ENCODE data around the gene STAT2. TPM values are rescaled to one million over a fixed set of nuclear protein-coding genes. Genes with fewer than 3 reads are reported as not detected.
A peak's percentile ranks its signal among the peaks of the same experiment; 100 is the strongest.

Gene STAT2
- total and polyA plus RNA-seq, 2 of the 13 experiments (the other 11 are each of a cell fraction or from before 2014, with no cell fraction given) = 43.5 to 84.6 TPM

- no peak for TF ChIP-seq ZBTB4 (CRISPR knock-in tag; IDR thresholded peaks at IDR 0.05; ENCODE audit: borderline replicate concordance)
- TF ChIP-seq FOXM1 (CRISPR knock-in tag; IDR thresholded peaks at IDR 0.05) = no peak
- TF ChIP-seq ZSCAN5A (CRISPR knock-in tag; IDR thresholded peaks at IDR 0.05; ENCODE audit: borderline replicate concordance) = no peak
- TF ChIP-seq ZNF33B (CRISPR knock-in tag; IDR thresholded peaks at IDR 0.05) = no peak
- TF ChIP-seq ZNF562 (CRISPR knock-in tag; IDR thresholded peaks at IDR 0.05; ENCODE audit: borderline replicate concordance) = no peak
- no peak for TF ChIP-seq ZNF160 (CRISPR knock-in tag; IDR thresholded peaks at IDR 0.05)
- no peak for TF ChIP-seq ZNF20 (CRISPR knock-in tag; IDR thresholded peaks at IDR 0.05)
- TF ChIP-seq THAP11 (CRISPR knock-in tag; IDR thresholded peaks at IDR 0.05) = no peak
- TF ChIP-seq CENPBD1 (CRISPR knock-in tag; IDR thresholded peaks at IDR 0.05; ENCODE audit: borderline replicate concordance, low read depth) = no peak
- TF ChIP-seq MAF1 (CRISPR knock-in tag; IDR thresholded peaks at IDR 0.05; ENCODE audit: borderline replicate concordance) = no peak
- TF ChIP-seq RBFOX2 (IDR thresholded peaks at IDR 0.05; ENCODE audit: low read depth, low read length) = peak; percentile 40; the same call in 1 of the 2 replicates
- TF ChIP-seq TGIF2 (CRISPR knock-in tag; IDR thresholded peaks at IDR 0.05) = no peak
- no peak for TF ChIP-seq TCF7L2 (IDR thresholded peaks at IDR 0.05; ENCODE audit: low read depth, low read length)
- TF ChIP-seq RFX3 (CRISPR knock-in tag; IDR thresholded peaks at IDR 0.05) = no peak
- peak; percentile 49 for TF ChIP-seq ERF (CRISPR knock-in tag; IDR thresholded peaks at IDR 0.05)
- no peak for TF ChIP-seq MLXIP (CRISPR knock-in tag; IDR thresholded peaks at IDR 0.05; ENCODE audit: borderline replicate concordance)
- TF ChIP-seq ZNF614 (CRISPR knock-in tag; IDR thresholded peaks at IDR 0.05; ENCODE audit: borderline replicate concordance) = peak; percentile 63; the same call in 1 of the 2 replicates
- TF ChIP-seq TFE3 (CRISPR knock-in tag; IDR thresholded peaks at IDR 0.05) = peak; percentile 57; the same call in 1 of the 2 replicates
- no peak for TF ChIP-seq ZNF580 (CRISPR knock-in tag; IDR thresholded peaks at IDR 0.05; ENCODE audit: borderline replicate concordance, low read depth)
Measured at GRCh38 chr12:56362130-56363059, 2.5 kb upstream of the STAT2 start, which contains the start of gene APOF (continued).
